DOHH2 (cell line): ENCODE measurements around the gene GRB7.

Experiments used
- CTCF ChIP-seq: fragments of 200-600 bp; sonication (generic); IDR thresholded peaks from one replicate; pipeline ENCODE4 v1.5.1; 2014; ENCODE audit warnings: antibody characterized with exemption, mild to moderate bottlenecking, low read depth, low read length; ENCODE audit not compliant: poor library complexity, severe bottlenecking
- EZH2phosphoT487 ChIP-seq: fragments of 200-600 bp; sonication (generic); IDR thresholded peaks from 2 replicates; pipeline ENCODE4 v1.6.1; 2017; ENCODE audit warnings: borderline replicate concordance, mild to moderate bottlenecking, antibody characterized with exemption, low read length, moderate library complexity, mixed read lengths

GRCh38 chr17:39781031-39781860, 43.5 kb downstream of the GRB7 start:
- TF ChIP-seq CTCF (no peak), EZH2phosphoT487 (no peak)
